ENCODE measurements around the gene RYR2.

DNA sequence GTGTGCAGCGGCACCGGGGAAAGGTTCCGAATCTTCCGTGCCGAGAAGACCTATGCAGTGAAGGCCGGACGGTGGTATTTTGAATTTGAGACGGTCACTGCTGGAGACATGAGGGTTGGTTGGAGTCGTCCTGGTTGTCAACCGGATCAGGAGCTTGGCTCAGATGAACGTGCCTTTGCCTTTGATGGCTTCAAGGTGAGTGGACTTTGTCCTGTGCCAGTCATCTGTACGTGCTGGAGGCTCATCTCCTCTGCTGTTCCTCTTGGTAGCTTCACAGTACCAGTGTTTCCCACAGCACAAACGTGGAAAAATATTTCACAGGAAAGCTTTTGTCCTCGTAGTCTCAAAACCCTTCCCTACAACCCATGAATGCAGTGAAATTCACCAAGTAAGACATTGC lies 524.6 kb downstream of the RYR2 start:
- TF ChIP-seq, protein P1, sequence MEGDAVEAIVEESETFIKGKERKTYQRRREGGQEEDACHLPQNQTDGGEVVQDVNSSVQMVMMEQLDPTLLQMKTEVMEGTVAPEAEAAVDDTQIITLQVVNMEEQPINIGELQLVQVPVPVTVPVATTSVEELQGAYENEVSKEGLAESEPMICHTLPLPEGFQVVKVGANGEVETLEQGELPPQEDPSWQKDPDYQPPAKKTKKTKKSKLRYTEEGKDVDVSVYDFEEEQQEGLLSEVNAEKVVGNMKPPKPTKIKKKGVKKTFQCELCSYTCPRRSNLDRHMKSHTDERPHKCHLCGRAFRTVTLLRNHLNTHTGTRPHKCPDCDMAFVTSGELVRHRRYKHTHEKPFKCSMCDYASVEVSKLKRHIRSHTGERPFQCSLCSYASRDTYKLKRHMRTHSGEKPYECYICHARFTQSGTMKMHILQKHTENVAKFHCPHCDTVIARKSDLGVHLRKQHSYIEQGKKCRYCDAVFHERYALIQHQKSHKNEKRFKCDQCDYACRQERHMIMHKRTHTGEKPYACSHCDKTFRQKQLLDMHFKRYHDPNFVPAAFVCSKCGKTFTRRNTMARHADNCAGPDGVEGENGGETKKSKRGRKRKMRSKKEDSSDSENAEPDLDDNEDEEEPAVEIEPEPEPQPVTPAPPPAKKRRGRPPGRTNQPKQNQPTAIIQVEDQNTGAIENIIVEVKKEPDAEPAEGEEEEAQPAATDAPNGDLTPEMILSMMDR (IDR thresholded peaks at IDR 0.05) = no peak
- TF ChIP-seq POLR2A (IDR thresholded peaks at IDR 0.05) (no peak), POLR2AphosphoS5 (IDR thresholded peaks at IDR 0.05) (no peak)
